ENCODE data around the gene SLC22A5. TPM values are rescaled to one million over a fixed set of nuclear protein-coding genes. Genes with fewer than 3 reads are reported as not detected.

The SLC22A5 gene
- total and polyA plus RNA-seq, 9 of the 15 experiments (the other 6 are each of a cell fraction or from before 2014, with no cell fraction given): 3.0 to 16.6 (median 8.3) TPM

GRCh38 chr5:132437604-132438266, 68.2 kb downstream of the SLC22A5 start:
- ChIA-PET POLR2A (interaction anchor here (0.6 to 3.7 kb wide), 6 partner anchors 9 to 42 kb away, joined by 3 to 26 read pairs (median 5); no protein-coding TSS in a partner anchor), CTCF (ENCODE audit: low intra/inter-chr PET ratio) (no interaction called here)
- Histone ChIP-seq H3K9me1 (ENCODE audit: control insufficient read depth, insufficient read depth, low read length) (no peaks in the 10 kb centered on the region), H3K79me2 (ENCODE audit: control insufficient read depth, insufficient read depth, low read length) (no peaks in the 10 kb centered on the region), H3K27ac (ENCODE audit: extremely low read depth, low read depth, low read length) (peak overlapping the region; percentile 5; the same call in 1 of the 3 replicates), H3K36me3 (ENCODE audit: control insufficient read depth, insufficient read depth, low read length) (no peaks in the 10 kb centered on the region), H3K27me3 (ENCODE audit: control insufficient read depth in 2 of 2, insufficient read depth in 2 of 2, low read length in 2 of 2) (no peaks in the 10 kb centered on the region), H3K4me1 (replicated peaks in 1 of 2; ENCODE audit: control insufficient read depth in 2 of 2, insufficient read depth in 2 of 2, low read length in 2 of 2) (peaks cover 15 to 29% of the 10 kb centered on the region in 2 experiments; a peak in 4 of 5 replicates), H2AFZ (ENCODE audit: low read depth, low read length) (peak overlapping the region; percentile 67), H3K9ac (ENCODE audit: insufficient read depth in 1 of 2, low read depth in 2 of 2, low read length in 2 of 2) (peak overlapping the region in 1 of 2 experiments; percentile 28; a peak in 1 of 4 replicates), H4K20me1 (replicated peaks; ENCODE audit: control insufficient read depth, insufficient read depth, low read length) (no peaks in the 10 kb centered on the region), H3K4me3 (no peak overlapping the region), H3K4me2 (ENCODE audit: insufficient read depth, low read length) (peak overlapping the region; percentile 46; the same call in 1 of the 2 replicates), H3K9me3 (replicated peaks; ENCODE audit: control insufficient read depth, insufficient read depth, low read depth, low read length) (no peaks in the 10 kb centered on the region)
- WGBS (ENCODE audit: insufficient coverage, low coverage, missing lambda C conversion rate): 42% methylated on average over 2 of the region's 3 CpGs
- intact Hi-C loops (cut with micrococcal nuclease) (loop anchor here (1.0 kb wide), 1 partner anchor 23 kb away; no protein-coding TSS in a partner anchor), in situ Hi-C loops (cut with MboI) (no loop called here)
- no TSS peak for BruUV-seq (replicated peaks)
- DNase-seq (ENCODE audit: extremely low read depth in 1 of 4, low spot score in 3 of 4) (peak; percentile 82 to 91 (median 88)), FAIRE-seq (peak; percentile 79), ATAC-seq (peak; percentile 95)
- TF ChIP-seq STAT5A (IDR thresholded peaks at IDR 0.05; ENCODE audit: borderline replicate concordance, low read length): no peak
- no peak for TF ChIP-seq NR2C2 (CRISPR knock-in tag; IDR thresholded peaks at IDR 0.05)
- TF ChIP-seq NR2C2 (tag; IDR thresholded peaks at IDR 0.05): peak; percentile 39; the same call in 1 of the 2 replicates
- TF ChIP-seq ETV6 (IDR thresholded peaks at IDR 0.05; ENCODE audit: borderline replicate concordance in 1 of 2, low read depth in 2 of 2, low read length in 1 of 2): 0 out of 4 replicates have a peak, but pooled peaks of 1 of the 2 experiments have one; percentile 12
- no peak for TF ChIP-seq ETV6 (CRISPR knock-in tag; IDR thresholded peaks at IDR 0.05; ENCODE audit: borderline replicate concordance)
- no peak for TF ChIP-seq POLR3G (IDR thresholded peaks at IDR 0.05; ENCODE audit: extremely low read depth, insufficient read length, insufficient replicate concordance)
- 0 out of 2 replicates have a peak, but pooled peaks have one; percentile 46 for TF ChIP-seq ZNF175 (CRISPR knock-in tag; IDR thresholded peaks at IDR 0.05; ENCODE audit: low read depth)
- TF ChIP-seq PHF21A (IDR thresholded peaks at IDR 0.05; ENCODE audit: borderline replicate concordance, low read depth): no peak
- 0 out of 2 replicates have a peak, but pooled peaks have one; percentile 10 for TF ChIP-seq HDAC2 (IDR thresholded peaks at IDR 0.05)
- 0 out of 2 replicates have a peak, but pooled peaks have one; percentile 33 for TF ChIP-seq GABPA (tag; conservative IDR thresholded peaks at IDR 0.05; ENCODE audit: low read depth)
- peak; percentile 61; the same call in 1 of the 2 replicates for TF ChIP-seq RNF2 (IDR thresholded peaks at IDR 0.05)
- no peak for TF ChIP-seq E2F4 (CRISPR knock-in tag; IDR thresholded peaks at IDR 0.05; ENCODE audit: low read depth)
- 0 out of 2 replicates have a peak, but pooled peaks have one; percentile 5 for TF ChIP-seq GATAD2B (IDR thresholded peaks at IDR 0.05; ENCODE audit: borderline replicate concordance)
- TF ChIP-seq XRCC4 (IDR thresholded peaks at IDR 0.05; ENCODE audit: extremely low read depth, insufficient read depth, insufficient read length): no peak
- TF ChIP-seq POLR2H (tag; IDR thresholded peaks at IDR 0.05; ENCODE audit: low read depth): no peak
- no peak for TF ChIP-seq HNRNPLL (IDR thresholded peaks at IDR 0.05; ENCODE audit: low read depth, low read length, poor library complexity, severe bottlenecking)
- TF ChIP-seq LEF1 (IDR thresholded peaks at IDR 0.05): peak; percentile 65; the same call in 1 of the 2 replicates
- TF ChIP-seq DPF2 (IDR thresholded peaks at IDR 0.05): peak; percentile 59
- TF ChIP-seq MAZ (CRISPR knock-in tag; conservative IDR thresholded peaks at IDR 0.05 in 1 of 2, IDR thresholded peaks at IDR 0.05 in 1 of 2): peak; percentile 48 to 80; a peak in 3 of 4 replicates
- peak; percentile 40; the same call in 1 of the 2 replicates for TF ChIP-seq ETV1 (tag; conservative IDR thresholded peaks at IDR 0.05; ENCODE audit: low read depth)
